ENCODE data around the gene ADAM12. TPM values are rescaled to one million over a fixed set of nuclear protein-coding genes. Genes with fewer than 3 reads are reported as not detected.

ADAM12 gene
- total RNA-seq, 4 donors from 2014 or later, result under 0.01 to 60.8 (median 0.64) TPM; not detected in 1

DNA sequence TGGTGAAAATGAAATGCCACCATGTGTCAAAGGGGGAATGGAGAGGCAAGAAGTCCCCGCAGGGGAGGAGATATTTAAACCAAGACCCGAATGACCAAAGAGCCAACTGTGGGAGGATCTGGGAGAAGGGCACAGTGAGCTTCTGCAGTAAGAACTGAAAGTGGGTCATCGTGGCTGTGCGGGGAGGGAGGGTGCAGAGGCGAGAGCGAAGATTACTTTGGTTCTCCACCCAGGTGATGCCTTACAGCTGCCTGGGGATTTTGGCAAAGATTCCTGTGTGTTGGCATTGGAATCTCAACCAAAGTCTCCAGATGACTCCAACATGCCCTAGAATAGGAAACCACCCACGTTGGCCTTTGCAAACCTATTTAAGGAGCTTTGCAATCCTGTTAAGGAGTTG is 44.2 kb upstream of the ADAM12 start:
- no peak overlapping the region for H3K4me3 ChIP-seq
- H3K27ac ChIP-seq, result no peak overlapping the region
- no peaks in the 10 kb centered on the region for H3K4me1 ChIP-seq
- intact Hi-C loops (cut with DNase I; ENCODE audit: low total_unique reads), result no loop called here
- no peaks in the 10 kb centered on the region for H3K9me3 ChIP-seq
- no peaks in the 10 kb centered on the region for H3K36me3 ChIP-seq
- H3K27me3 ChIP-seq, result no peaks in the 10 kb centered on the region
- DNase-seq, result no peak
- TF ChIP-seq, protein P1, sequence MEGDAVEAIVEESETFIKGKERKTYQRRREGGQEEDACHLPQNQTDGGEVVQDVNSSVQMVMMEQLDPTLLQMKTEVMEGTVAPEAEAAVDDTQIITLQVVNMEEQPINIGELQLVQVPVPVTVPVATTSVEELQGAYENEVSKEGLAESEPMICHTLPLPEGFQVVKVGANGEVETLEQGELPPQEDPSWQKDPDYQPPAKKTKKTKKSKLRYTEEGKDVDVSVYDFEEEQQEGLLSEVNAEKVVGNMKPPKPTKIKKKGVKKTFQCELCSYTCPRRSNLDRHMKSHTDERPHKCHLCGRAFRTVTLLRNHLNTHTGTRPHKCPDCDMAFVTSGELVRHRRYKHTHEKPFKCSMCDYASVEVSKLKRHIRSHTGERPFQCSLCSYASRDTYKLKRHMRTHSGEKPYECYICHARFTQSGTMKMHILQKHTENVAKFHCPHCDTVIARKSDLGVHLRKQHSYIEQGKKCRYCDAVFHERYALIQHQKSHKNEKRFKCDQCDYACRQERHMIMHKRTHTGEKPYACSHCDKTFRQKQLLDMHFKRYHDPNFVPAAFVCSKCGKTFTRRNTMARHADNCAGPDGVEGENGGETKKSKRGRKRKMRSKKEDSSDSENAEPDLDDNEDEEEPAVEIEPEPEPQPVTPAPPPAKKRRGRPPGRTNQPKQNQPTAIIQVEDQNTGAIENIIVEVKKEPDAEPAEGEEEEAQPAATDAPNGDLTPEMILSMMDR (IDR thresholded peaks at IDR 0.05), result no peak
- no peak for TF ChIP-seq POLR2A (IDR thresholded peaks at IDR 0.05)

DNA sequence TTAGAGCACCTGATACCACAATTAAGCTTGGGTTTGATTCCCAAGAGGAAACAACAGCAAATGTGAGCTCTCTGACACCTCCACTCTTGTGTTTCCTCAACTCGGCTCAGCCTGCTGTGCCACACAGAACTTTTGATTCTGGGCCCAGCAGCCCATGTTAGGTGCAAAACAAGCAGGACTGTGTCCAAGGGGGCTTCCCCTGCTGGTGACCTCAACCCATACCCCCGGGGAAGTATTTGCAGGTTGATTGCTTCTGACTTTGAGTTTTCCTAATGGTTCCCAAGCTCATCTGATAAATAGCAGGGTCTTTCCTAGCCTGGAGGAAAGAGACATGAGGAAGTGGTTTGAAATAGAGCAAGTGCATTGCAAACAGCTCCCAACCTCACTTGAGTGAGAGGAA is 43.5 kb upstream of the ADAM12 start:
- Histone ChIP-seq H3K36me3 (no peaks in the 10 kb centered on the region), H3K4me1 (no peaks in the 10 kb centered on the region), H3K4me3 (no peak overlapping the region), H3K27ac (no peak overlapping the region), H3K9me3 (no peaks in the 10 kb centered on the region), H3K27me3 (no peaks in the 10 kb centered on the region)
- intact Hi-C loops (cut with DNase I; ENCODE audit: low total_unique reads), result no loop called here
- DNase-seq, result no peak
- TF ChIP-seq, protein P1 (IDR thresholded peaks at IDR 0.05), result no peak
- TF ChIP-seq POLR2A (IDR thresholded peaks at IDR 0.05), result no peak

DNA sequence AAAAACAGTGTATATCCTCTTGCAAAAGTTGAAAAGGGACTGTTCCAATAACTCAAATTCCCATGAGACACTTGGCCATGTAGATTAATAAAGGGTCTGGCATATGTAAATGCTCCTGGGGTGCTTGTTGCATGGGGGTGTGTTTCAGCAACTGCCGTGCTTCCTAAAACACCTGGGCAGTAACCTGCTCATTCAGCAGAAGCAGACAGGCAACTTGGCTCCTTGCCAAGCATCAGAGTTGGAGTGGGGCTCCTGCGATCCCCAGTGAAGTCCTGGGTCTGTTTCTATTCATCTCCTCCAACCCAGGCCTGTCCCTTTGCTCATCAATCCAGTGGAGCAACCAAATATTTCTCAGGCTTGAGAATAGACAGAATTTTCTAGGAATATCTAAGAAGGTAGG is 42.2 kb upstream of the ADAM12 start:
- H3K27me3 ChIP-seq, result no peaks in the 10 kb centered on the region
- H3K27ac ChIP-seq, result no peak overlapping the region
- TF ChIP-seq, protein P1 (IDR thresholded peaks at IDR 0.05), result no peak
- no peak for TF ChIP-seq POLR2A (IDR thresholded peaks at IDR 0.05)
- H3K36me3 ChIP-seq, result no peaks in the 10 kb centered on the region
- no peak overlapping the region for H3K4me3 ChIP-seq
- intact Hi-C loops (cut with DNase I; ENCODE audit: low total_unique reads), result no loop called here
- H3K4me1 ChIP-seq, result no peaks in the 10 kb centered on the region
- no peaks in the 10 kb centered on the region for H3K9me3 ChIP-seq
- no peak for DNase-seq

- H3K4me3 ChIP-seq, result no peak overlapping the region
- no peak for DNase-seq
- H3K27ac ChIP-seq, result no peak overlapping the region
- H3K9me3 ChIP-seq, result no peaks in the 10 kb centered on the region
- no peaks in the 10 kb centered on the region for H3K4me1 ChIP-seq
- H3K36me3 ChIP-seq, result no peaks in the 10 kb centered on the region
- intact Hi-C loops (cut with DNase I; ENCODE audit: low total_unique reads), result no loop called here
- no peaks in the 10 kb centered on the region for H3K27me3 ChIP-seq
- TF ChIP-seq, protein P1 (IDR thresholded peaks at IDR 0.05), result no peak
- no peak for TF ChIP-seq POLR2A (IDR thresholded peaks at IDR 0.05)
Measured at GRCh38 chr10:126429275-126429674, 41.0 kb upstream of the ADAM12 start.

DNA sequence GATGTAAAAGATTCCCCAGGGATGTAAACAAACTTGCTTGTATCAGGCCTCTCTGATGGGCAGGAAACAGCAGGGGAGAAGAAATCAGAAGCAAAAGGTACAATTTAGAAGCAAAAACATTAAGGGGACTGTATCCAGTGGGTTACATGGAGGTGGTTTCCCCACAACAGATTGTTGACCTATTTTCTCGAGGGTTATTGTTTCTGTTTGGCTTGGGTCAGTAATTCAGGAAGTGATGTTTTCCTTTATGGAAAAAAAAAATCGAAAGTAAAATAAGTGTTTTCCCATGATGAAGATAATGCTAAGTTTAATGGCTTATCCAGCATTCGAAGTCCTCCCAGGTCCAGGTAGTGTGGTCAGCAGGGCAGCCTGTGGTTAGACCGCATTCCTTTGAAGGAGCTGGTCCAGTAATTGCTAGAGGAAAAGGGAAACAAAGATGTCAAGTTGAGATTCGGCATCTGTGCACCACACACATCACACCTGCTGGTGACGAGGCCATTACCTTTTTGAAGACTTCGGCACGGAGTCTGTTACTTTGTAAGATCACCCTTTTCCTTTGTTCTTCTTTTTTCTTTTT is 37.3 kb upstream of the ADAM12 start:
- DNase-seq, result no peak
- no peaks in the 10 kb centered on the region for H3K4me1 ChIP-seq
- no peaks in the 10 kb centered on the region for H3K27me3 ChIP-seq
- no peak overlapping the region for H3K27ac ChIP-seq
- H3K4me3 ChIP-seq, result no peak overlapping the region
- no peak for TF ChIP-seq POLR2A (IDR thresholded peaks at IDR 0.05)
- TF ChIP-seq, protein P1 (IDR thresholded peaks at IDR 0.05), result no peak
- H3K9me3 ChIP-seq, result no peaks in the 10 kb centered on the region
- intact Hi-C loops (cut with DNase I; ENCODE audit: low total_unique reads), result no loop called here
- H3K36me3 ChIP-seq, result no peaks in the 10 kb centered on the region

Data from uterus (tissue), 4 donors.